ENCODE measurements around the gene ZNF446.
A peak's percentile ranks its signal among the peaks of the same experiment; 100 is the strongest.
"Not testable (repeated sequence)": the region's sequence is repeated elsewhere in the genome, so short reads cannot be mapped to it uniquely, and the experiment has no call there.

The ZNF446 gene

GRCh38 chr19:58470837-58471543 lies 5.2 kb upstream of the ZNF446 start:
- not testable (repeated sequence) for DNase-seq

- DNase-seq: no peak
Measured at GRCh38 chr19:58471736-58472135, 4.4 kb upstream of the ZNF446 start.

GRCh38 chr19:58473775-58474174 lies 2.4 kb upstream of the ZNF446 start:
- DNase-seq: no peak

GRCh38 chr19:58474291-58474996 lies 1.7 kb upstream of the ZNF446 start:
- no peak for DNase-seq

- DNase-seq: no peak
Measured at GRCh38 chr19:58474997-58475713, 997 bp upstream of the ZNF446 start.

- DNase-seq: peak in 1 of 2 experiments; percentile 30
Measured at GRCh38 chr19:58476498-58477015, 405 bp downstream of the ZNF446 start.

- no peak for DNase-seq
Measured at GRCh38 chr19:58477130-58477529, 978 bp downstream of the ZNF446 start.

- no peak for DNase-seq
Measured at GRCh38 chr19:58477871-58478270, 1.7 kb downstream of the ZNF446 start.

GRCh38 chr19:58479303-58479702 lies 3.2 kb downstream of the ZNF446 start:
- no peak for DNase-seq

- DNase-seq: no peak
Measured at GRCh38 chr19:58479736-58480480, 3.8 kb downstream of the ZNF446 start.

- no peak for DNase-seq
Measured at GRCh38 chr19:58480481-58480830, 4.3 kb downstream of the ZNF446 start.

- no peak for DNase-seq
Measured at GRCh38 chr19:58480831-58481230, 4.7 kb downstream of the ZNF446 start.

- no peak for DNase-seq
Measured at GRCh38 chr19:58482372-58482771, 6.2 kb downstream of the ZNF446 start.

- no peak for DNase-seq
Measured at GRCh38 chr19:58483776-58484175, 7.6 kb downstream of the ZNF446 start.

GRCh38 chr19:58484349-58484748 lies 8.2 kb downstream of the ZNF446 start:
- not testable (repeated sequence) for DNase-seq

GRCh38 chr19:58491393-58491792 lies 15.2 kb downstream of the ZNF446 start:
- no peak for DNase-seq

- DNase-seq: no peak
Measured at GRCh38 chr19:58492265-58492664, 16.1 kb downstream of the ZNF446 start.

GRCh38 chr19:58497634-58498170 lies 21.6 kb downstream of the ZNF446 start:
- DNase-seq: no peak

GRCh38 chr19:58498316-58499020 lies 22.3 kb downstream of the ZNF446 start:
- DNase-seq: no peak

GRCh38 chr19:58499021-58499927 lies 23.1 kb downstream of the ZNF446 start:
- DNase-seq: peak; percentile 98 to 99

GRCh38 chr19:58500242-58500641 lies 24.1 kb downstream of the ZNF446 start:
- DNase-seq: no peak

Measured in NCI-H526 (cell line).